NCI-H2081 treated with DMSO at 0.1 percent for 48 hours (cell line): ENCODE data around the gene NLRP1.

Experiments used
- DNase-seq: peaks from one replicate; lab custom pipeline; 2025; lab: John Stamatoyannopoulos, UW

NLRP1 gene

GRCh38 chr17:5557485-5557884, 26.8 kb downstream of the NLRP1 start:
- DNase-seq: no peak

GRCh38 chr17:5555254-5555653, 29.1 kb downstream of the NLRP1 start:
- DNase-seq: no peak

GRCh38 chr17:5553479-5553878, 30.8 kb downstream of the NLRP1 start:
- DNase-seq: no peak

- no peak for DNase-seq
Measured at GRCh38 chr17:5552841-5553240, 31.5 kb downstream of the NLRP1 start.

GRCh38 chr17:5545051-5545987, 39.0 kb downstream of the NLRP1 start:
- no peak for DNase-seq

- DNase-seq: no peak
Measured at GRCh38 chr17:5544115-5544514, 40.2 kb downstream of the NLRP1 start.

GRCh38 chr17:5541610-5542202, 42.6 kb downstream of the NLRP1 start:
- no peak for DNase-seq

- DNase-seq: no peak
Measured at GRCh38 chr17:5540321-5540720, 44.0 kb downstream of the NLRP1 start.

GRCh38 chr17:5539286-5539685, 45.0 kb downstream of the NLRP1 start:
- DNase-seq: no peak

- no peak for DNase-seq
Measured at GRCh38 chr17:5536866-5537650, 47.3 kb downstream of the NLRP1 start.

GRCh38 chr17:5535436-5535835, 48.9 kb downstream of the NLRP1 start:
- DNase-seq: no peak

- DNase-seq: no peak
Measured at GRCh38 chr17:5533486-5534315, 50.6 kb downstream of the NLRP1 start.

GRCh38 chr17:5532581-5532980, 51.7 kb downstream of the NLRP1 start:
- no peak for DNase-seq

- DNase-seq: no peak
Measured at GRCh38 chr17:5531085-5531418, 53.3 kb downstream of the NLRP1 start.

- no peak for DNase-seq
Measured at GRCh38 chr17:5530265-5531084, 53.8 kb downstream of the NLRP1 start.

- no peak for DNase-seq
Measured at GRCh38 chr17:5527601-5528250, 56.6 kb downstream of the NLRP1 start.

- no peak for DNase-seq
Measured at GRCh38 chr17:5526821-5527598, 57.3 kb downstream of the NLRP1 start.

- DNase-seq: no peak
Measured at GRCh38 chr17:5523249-5523648, 61.1 kb downstream of the NLRP1 start.

GRCh38 chr17:5522476-5522875, 61.8 kb downstream of the NLRP1 start:
- no peak for DNase-seq
